Lower leg skin (tissue), 4 donors: ENCODE data around the gene JSRP1. TPM values are rescaled to one million over a fixed set of nuclear protein-coding genes. Genes with fewer than 3 reads are reported as not detected.

ENCODE experiments used
- DNase-seq, 2 donors: peaks; one replicate each; pipeline ENCODE4 v3.0.0-alpha.2; 2019; ENCODE audit warnings: low spot score in 2 of 2
- H3K4me3 ChIP-seq: fragments of 200-600 bp; sonication (generic); 2 replicates; pipeline ENCODE4 v1.5.1; 2017; ENCODE audit warnings: mild to moderate bottlenecking, low read depth; ENCODE audit not compliant: poor library complexity, severe bottlenecking
- CTCF ChIP-seq, 3 donors: fragments of 450-650 bp; IDR thresholded peaks; one replicate each; pipeline ENCODE4 v1.5.1; 2016; ENCODE audit warnings: antibody characterized with exemption in 3 of 3, mild to moderate bottlenecking in 3 of 3, moderate library complexity in 2 of 3
- POLR2A ChIP-seq, 2 donors: fragments of 450-650 bp; IDR thresholded peaks; one replicate each; pipeline ENCODE4 v1.6.1; 2016 to 2017; ENCODE audit warnings: antibody characterized with exemption in 2 of 2, mild to moderate bottlenecking in 1 of 2, moderate library complexity in 1 of 2
- WGBS, 2 donors: methylation state at CpG; one replicate each; pipeline ENCODE4 v1.1.5; 2018; 5-methylcytosine and 5-hydroxymethylcytosine counted together
- intact Hi-C: fragments of 100-400 bp; cut with DNase I; formaldehyde crosslinking; loops from one replicate; pipeline ENCODE4 v1.15.0; 2023; ENCODE audit warnings: low total_unique reads
- total RNA-seq, 4 donors: library from RNA; depleted of rRNA; stranded (reverse); fragments of >200 nt; gene quantifications; one replicate each; pipeline ENCODE4 v1.1.0, GENCODE V29; 2016

The JSRP1 gene
- total RNA-seq, 4 donors from 2014 or later = not detected

- WGBS, 2 donors = 72 to 82% methylated on average over 13 of the region's 13 CpGs
- H3K4me3 ChIP-seq = no peak overlapping the region
- DNase-seq = no peak
- intact Hi-C loops = no loop called here
- TF ChIP-seq POLR2A (IDR thresholded peaks at IDR 0.05) = no peak
- no peak for TF ChIP-seq CTCF (IDR thresholded peaks at IDR 0.05)
Measured at GRCh38 chr19:2224754-2225349, 31.4 kb downstream of the JSRP1 start.

GRCh38 chr19:2223959-2224358 lies 32.3 kb downstream of the JSRP1 start:
- DNase-seq = no peak
- intact Hi-C loops = no loop called here
- no peak overlapping the region for H3K4me3 ChIP-seq
- TF ChIP-seq POLR2A (IDR thresholded peaks at IDR 0.05) (no peak), CTCF (IDR thresholded peaks at IDR 0.05) (no peak)
- WGBS, 2 donors = 91% methylated on average over 14 of the region's 14 CpGs

DNA sequence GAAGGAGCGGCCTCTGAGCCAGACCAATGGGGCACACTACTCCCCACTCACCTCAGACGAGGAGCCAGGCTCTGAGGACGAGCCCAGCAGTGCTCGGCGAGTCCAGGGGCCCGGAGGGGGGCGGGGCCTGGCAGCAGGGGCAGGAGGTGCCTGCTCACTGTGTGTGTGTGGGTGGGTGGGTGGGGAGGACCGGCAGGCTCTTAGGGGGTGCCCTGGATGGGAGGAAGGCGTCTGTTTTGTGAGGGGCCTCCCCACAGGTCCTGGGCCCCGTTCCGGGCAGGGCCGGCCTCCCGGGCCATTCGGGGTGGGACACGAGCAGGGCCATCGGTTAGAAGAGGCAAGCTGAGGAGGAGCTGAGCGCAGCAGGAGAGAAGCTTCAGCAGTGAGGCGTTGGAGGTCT lies 32.8 kb downstream of the JSRP1 start:
- DNase-seq = no peak
- intact Hi-C loops = no loop called here

GRCh38 chr19:2221918-2222317 lies 34.3 kb downstream of the JSRP1 start:
- no peak overlapping the region for H3K4me3 ChIP-seq
- TF ChIP-seq POLR2A (IDR thresholded peaks at IDR 0.05) (no peak), CTCF (IDR thresholded peaks at IDR 0.05) (no peak)
- intact Hi-C loops = no loop called here
- no peak for DNase-seq
- WGBS, 2 donors = 86 to 88% methylated on average over 20 of the region's 20 CpGs

More for the DNA sequence above, 32.8 kb downstream of the JSRP1 start:
- H3K4me3 ChIP-seq = no peak overlapping the region
- 90 to 91% methylated on average over 17 to 18 of the region's 18 CpGs for WGBS, 2 donors
- no peak for TF ChIP-seq POLR2A (IDR thresholded peaks at IDR 0.05)
- TF ChIP-seq CTCF (IDR thresholded peaks at IDR 0.05) = no peak

GRCh38 chr19:2221250-2221831 lies 34.9 kb downstream of the JSRP1 start:
- DNase-seq = no peak
- intact Hi-C loops = no loop called here
- 77 to 82% methylated on average over 18 to 19 of the region's 20 CpGs for WGBS, 2 donors

More at GRCh38 chr19:2221250-2221831, 34.9 kb downstream of the JSRP1 start:
- no peak overlapping the region for H3K4me3 ChIP-seq
- no peak for TF ChIP-seq CTCF (IDR thresholded peaks at IDR 0.05)
- no peak for TF ChIP-seq POLR2A (IDR thresholded peaks at IDR 0.05)
